Fibroblast of mammary gland (primary cell): ENCODE data around the gene MRPL43.

Experiments used
- DNase-seq: peaks from one replicate; pipeline ENCODE4 v3.0.0-alpha.2; 2010; ENCODE audit warnings: low read depth
- H3K4me3 ChIP-seq: 2 replicates; pipeline ENCODE4 v1.5.1; 2011; ENCODE audit warnings: low read depth, mild to moderate bottlenecking, low read length, moderate library complexity; ENCODE audit not compliant: control insufficient read depth
- TF ChIP-seq, protein P1 (sequence below): conservative IDR thresholded peaks from 2 replicates; pipeline ENCODE4 v1.5.1; 2011; ENCODE audit warnings: low read depth, low read length, inconsistent platforms; ENCODE audit not compliant: control insufficient read depth, insufficient read depth

Gene MRPL43

DNA sequence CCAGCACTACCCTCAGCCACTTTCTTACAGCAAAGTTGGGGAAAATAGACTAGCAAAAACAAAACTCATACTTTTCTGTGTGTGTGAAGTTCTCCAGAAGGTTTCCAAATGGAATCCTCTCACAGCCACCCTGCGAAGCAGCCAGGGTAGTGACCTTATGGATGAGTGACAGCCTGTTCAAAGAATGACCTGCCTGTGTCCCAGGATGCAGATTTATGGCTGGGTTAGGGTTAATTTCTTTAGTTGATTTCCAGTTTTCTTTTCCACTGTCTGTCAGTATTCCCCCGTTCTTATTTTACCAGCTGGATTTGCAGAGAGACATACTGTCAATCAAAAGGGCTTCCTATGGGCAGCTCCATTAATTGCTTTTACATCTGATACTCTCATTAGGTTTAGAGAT, 20.4 kb downstream of the MRPL43 start:
- no peak overlapping the region for H3K4me3 ChIP-seq
- TF ChIP-seq, protein P1, sequence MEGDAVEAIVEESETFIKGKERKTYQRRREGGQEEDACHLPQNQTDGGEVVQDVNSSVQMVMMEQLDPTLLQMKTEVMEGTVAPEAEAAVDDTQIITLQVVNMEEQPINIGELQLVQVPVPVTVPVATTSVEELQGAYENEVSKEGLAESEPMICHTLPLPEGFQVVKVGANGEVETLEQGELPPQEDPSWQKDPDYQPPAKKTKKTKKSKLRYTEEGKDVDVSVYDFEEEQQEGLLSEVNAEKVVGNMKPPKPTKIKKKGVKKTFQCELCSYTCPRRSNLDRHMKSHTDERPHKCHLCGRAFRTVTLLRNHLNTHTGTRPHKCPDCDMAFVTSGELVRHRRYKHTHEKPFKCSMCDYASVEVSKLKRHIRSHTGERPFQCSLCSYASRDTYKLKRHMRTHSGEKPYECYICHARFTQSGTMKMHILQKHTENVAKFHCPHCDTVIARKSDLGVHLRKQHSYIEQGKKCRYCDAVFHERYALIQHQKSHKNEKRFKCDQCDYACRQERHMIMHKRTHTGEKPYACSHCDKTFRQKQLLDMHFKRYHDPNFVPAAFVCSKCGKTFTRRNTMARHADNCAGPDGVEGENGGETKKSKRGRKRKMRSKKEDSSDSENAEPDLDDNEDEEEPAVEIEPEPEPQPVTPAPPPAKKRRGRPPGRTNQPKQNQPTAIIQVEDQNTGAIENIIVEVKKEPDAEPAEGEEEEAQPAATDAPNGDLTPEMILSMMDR = no peak
- DNase-seq = no peak

DNA sequence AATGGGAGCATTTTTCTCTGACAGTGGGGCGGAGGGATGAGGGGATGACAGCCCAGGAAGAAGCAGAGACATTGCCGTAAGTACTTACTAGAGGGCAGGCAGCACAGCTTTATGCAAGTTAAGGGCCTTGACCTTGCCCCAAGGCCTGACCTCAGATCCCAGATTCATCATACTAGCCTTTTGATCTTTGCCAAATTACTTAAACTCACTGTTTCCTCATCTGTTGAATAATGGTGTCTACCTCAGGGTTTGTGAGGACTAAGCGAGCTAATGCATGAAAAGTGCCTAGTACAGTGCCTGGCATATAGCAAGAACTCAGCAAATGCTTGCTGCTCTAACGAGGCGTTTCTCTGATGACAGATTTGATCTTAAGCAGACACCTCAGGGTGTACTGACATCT, 21.5 kb downstream of the MRPL43 start:
- DNase-seq = no peak
- no peak overlapping the region for H3K4me3 ChIP-seq
- TF ChIP-seq, protein P1 = no peak

DNA sequence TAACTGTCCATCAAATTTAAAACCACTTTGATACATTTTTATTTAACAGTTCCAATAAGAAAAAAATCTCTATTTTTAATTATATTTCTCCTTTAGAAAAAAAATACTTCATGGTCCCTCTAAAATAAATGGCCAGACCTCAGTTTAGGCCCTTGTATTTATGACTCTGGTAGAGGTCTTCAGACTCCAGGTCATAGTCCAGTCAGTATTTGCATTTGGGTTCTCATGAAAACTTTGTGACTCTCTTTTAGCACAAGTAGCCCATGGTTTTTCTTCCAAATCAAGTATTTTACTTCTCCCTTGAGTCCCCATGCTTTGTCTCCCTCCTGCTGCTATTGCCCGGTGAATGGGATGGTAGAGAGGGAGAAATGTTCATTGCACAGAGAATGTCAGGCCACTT, 23.5 kb downstream of the MRPL43 start:
- DNase-seq = no peak
- TF ChIP-seq, protein P1 = no peak
- no peak overlapping the region for H3K4me3 ChIP-seq

DNA sequence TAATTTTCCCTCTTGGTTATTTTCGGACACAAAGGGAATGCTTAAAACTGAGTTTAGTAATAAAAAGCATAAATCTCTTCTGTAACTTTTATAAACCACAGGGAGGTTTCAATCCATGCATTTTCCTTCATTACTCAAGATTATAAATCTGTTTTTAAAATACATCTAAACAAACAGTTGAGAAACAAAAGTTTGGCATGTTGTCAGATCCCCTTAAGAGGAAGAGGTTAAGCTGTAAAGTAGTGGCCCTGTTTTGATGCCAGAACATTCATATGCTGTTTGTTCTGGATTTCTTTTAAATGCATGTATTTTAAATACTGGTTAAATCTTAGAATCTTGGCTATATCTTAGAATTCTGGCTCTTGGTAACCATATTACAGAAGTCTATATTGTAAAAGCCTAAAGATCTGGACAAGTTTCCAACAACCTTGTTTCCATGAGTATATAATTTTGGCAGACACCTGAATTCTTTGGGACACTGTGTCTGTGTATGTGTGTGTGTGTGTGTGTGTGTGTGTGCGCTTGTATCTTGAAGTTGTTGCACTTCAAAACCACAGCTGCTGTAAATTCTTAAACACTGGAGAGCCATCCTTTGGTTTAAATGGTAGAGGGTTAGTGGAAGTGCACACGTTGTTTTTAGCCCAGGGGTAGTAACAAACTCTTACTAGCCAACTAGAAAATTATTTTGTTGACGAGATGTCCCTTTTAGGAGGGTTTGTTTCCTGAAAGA, 24.8 kb downstream of the MRPL43 start:
- TF ChIP-seq, protein P1 = no peak
- DNase-seq = no peak
- H3K4me3 ChIP-seq = no peak overlapping the region

DNA sequence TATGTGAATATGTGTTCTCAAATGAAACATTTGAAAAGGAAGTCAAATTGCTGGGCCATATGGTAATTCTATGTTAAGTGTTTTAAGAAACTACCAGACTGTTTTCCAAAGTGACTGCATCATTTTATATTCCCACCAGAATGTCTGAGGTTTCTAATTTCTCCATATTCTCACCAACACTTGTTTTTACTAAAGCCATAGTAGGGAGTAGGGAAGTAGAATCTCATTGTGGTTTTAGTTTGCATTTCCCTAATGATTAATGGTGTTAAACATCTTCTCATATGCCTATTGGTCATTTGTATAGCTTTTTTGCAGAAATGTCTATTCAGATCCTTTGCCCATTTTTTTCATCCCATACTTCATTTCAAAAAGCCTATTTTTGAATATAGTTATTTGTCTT, 27.0 kb downstream of the MRPL43 start:
- TF ChIP-seq, protein P1 = no peak
- no peak overlapping the region for H3K4me3 ChIP-seq
- no peak for DNase-seq

DNA sequence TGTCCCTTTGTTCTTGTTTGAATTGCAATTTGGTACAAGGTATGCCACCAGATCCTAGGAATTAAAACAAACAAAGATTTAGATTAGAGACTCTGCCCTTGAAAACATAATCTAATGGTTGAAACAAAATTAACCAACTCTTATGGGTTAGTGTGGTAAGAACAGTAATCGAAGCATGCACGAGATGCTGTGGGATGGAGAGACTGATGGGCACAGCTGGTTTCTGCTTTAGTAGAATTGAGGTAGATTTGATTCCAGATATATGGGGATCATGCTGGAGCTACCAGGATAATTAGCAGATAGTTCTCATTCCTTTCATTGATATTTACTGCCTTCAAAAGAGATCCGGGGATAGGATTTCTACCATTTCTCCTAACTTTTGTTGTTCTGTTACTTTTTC, 38.4 kb downstream of the MRPL43 start:
- DNase-seq = no peak
- TF ChIP-seq, protein P1 = no peak
- H3K4me3 ChIP-seq = no peak overlapping the region

DNA sequence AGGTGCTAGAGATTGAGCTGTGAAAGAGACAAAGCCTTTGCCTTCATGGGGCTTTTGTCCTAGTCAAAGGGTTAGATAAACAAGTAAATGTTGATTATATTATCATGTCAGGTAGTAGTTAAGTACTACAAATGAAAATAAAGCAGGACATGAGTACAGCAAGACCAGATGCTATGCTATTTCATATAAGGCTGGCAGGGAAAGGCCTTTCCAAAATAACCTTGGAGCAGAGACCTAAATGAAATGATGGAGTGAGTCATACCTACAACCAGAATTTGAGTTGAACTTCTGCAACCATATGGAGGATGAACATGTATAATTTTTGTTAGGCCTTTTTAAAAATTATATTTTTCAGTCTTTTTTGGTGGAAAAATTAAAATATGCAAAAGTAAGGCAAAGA, 41.5 kb downstream of the MRPL43 start:
- no peak overlapping the region for H3K4me3 ChIP-seq
- DNase-seq = no peak
- TF ChIP-seq, protein P1 = no peak
